ENCODE results near the gene RAD51B. TPM values are rescaled to one million over a fixed set of nuclear protein-coding genes. Genes with fewer than 3 reads are reported as not detected.

RAD51B gene
- total and polyA plus RNA-seq, 9 of the 15 experiments (the other 6 are each of a cell fraction or from before 2014, with no cell fraction given): 8.5 to 17.3 (median 11.3) TPM

DNA sequence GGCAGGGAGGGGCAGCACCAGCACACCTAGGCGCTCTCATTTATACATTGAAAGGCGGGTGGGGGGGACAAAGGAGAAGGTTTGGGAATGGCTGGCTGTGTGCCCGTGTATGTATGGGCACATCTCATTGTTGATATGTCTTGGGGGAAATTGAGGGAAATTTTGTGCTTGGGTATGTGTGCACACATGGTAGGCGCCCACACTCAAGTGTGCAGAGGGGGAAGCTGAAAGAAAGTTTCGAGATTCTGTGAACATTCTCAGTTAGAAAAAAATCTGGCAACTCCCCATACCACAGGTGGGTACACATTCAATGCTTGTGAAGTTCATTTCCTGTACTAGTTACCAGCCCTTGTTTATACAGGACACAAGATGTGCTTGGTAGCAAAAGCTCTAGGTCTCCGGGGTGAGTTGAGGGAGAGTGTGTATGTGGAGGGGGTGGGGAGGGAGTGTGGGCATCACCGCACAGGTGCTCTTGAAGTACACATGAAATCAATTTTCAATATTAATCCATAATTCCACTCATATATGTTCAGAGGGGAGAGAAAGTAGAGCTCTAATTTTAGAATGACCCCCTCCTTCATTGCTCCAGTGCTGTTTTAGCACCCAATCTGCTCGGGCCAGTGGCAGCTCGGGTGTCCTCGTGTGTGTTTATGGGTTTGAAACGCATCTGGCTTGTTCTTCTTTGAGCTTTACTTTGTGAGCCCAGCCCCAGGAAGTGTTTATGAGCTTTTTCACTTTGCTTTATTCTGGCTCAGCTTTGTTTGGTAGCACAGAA lies 687.3 kb downstream of the RAD51B start:
- no peak for DNase-seq (ENCODE audit: extremely low read depth in 1 of 4, low spot score in 3 of 4)
- Histone ChIP-seq H4K20me1 (replicated peaks; ENCODE audit: control insufficient read depth, insufficient read depth, low read length) (no peaks in the 10 kb centered on the region), H3K4me2 (ENCODE audit: insufficient read depth, low read length) (no peak overlapping the region), H3K79me2 (ENCODE audit: control insufficient read depth, insufficient read depth, low read length) (no peaks in the 10 kb centered on the region), H3K4me3 (no peak overlapping the region), H3K9me1 (ENCODE audit: control insufficient read depth, insufficient read depth, low read length) (no peaks in the 10 kb centered on the region), H2AFZ (ENCODE audit: low read depth, low read length) (no peak overlapping the region), H3K9me3 (replicated peaks; ENCODE audit: control insufficient read depth, insufficient read depth, low read depth, low read length) (no peaks in the 10 kb centered on the region), H3K27me3 (ENCODE audit: control insufficient read depth in 2 of 2, insufficient read depth in 2 of 2, low read length in 2 of 2) (no peaks in the 10 kb centered on the region), H3K27ac (ENCODE audit: extremely low read depth, low read depth, low read length) (no peak overlapping the region), H3K36me3 (ENCODE audit: control insufficient read depth, insufficient read depth, low read length) (no peaks in the 10 kb centered on the region), H3K4me1 (replicated peaks in 1 of 2; ENCODE audit: control insufficient read depth in 2 of 2, insufficient read depth in 2 of 2, low read length in 2 of 2) (peaks cover 1 to 3% of the 10 kb centered on the region in 2 experiments; a peak in 1 of 5 replicates), H3K9ac (ENCODE audit: insufficient read depth in 1 of 2, low read depth in 2 of 2, low read length in 2 of 2) (no peak overlapping the region)
- no TSS peak for BruUV-seq (replicated peaks)
- in situ Hi-C loops (cut with MboI) (no loop called here), intact Hi-C loops (cut with micrococcal nuclease) (no loop called here)
- ChIA-PET CTCF (ENCODE audit: low intra/inter-chr PET ratio) (no interaction called here), POLR2A (interaction anchor here (1.2 kb wide), 1 partner anchor 23 kb away, joined by 3 read pairs; no protein-coding TSS in a partner anchor)
- WGBS (ENCODE audit: insufficient coverage, low coverage, missing lambda C conversion rate): 31% methylated on average over 10 of the region's 11 CpGs
- no peak for FAIRE-seq
- ATAC-seq: no peak
- TF ChIP-seq CREBBP (IDR thresholded peaks at IDR 0.05; ENCODE audit: low read depth, low read length) (no peak), ZBTB26 (CRISPR knock-in tag; IDR thresholded peaks at IDR 0.05) (no peak), HNRNPK (IDR thresholded peaks at IDR 0.05; ENCODE audit: low read depth, low read length, poor library complexity, severe bottlenecking) (no peak), ZNF23 (CRISPR knock-in tag; IDR thresholded peaks at IDR 0.05) (no peak), MTA2 (IDR thresholded peaks at IDR 0.05; ENCODE audit: low read depth) (no peak)
- TF ChIP-seq, protein P1, sequence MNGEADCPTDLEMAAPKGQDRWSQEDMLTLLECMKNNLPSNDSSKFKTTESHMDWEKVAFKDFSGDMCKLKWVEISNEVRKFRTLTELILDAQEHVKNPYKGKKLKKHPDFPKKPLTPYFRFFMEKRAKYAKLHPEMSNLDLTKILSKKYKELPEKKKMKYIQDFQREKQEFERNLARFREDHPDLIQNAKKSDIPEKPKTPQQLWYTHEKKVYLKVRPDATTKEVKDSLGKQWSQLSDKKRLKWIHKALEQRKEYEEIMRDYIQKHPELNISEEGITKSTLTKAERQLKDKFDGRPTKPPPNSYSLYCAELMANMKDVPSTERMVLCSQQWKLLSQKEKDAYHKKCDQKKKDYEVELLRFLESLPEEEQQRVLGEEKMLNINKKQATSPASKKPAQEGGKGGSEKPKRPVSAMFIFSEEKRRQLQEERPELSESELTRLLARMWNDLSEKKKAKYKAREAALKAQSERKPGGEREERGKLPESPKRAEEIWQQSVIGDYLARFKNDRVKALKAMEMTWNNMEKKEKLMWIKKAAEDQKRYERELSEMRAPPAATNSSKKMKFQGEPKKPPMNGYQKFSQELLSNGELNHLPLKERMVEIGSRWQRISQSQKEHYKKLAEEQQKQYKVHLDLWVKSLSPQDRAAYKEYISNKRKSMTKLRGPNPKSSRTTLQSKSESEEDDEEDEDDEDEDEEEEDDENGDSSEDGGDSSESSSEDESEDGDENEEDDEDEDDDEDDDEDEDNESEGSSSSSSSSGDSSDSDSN (IDR thresholded peaks at IDR 0.05; ENCODE audit: borderline replicate concordance in 1 of 2, low read depth in 2 of 2, low read length in 2 of 2): no peak

Measured in K562 (cell line).